Loucy (cell line): ENCODE data around the gene PTGIS.

Experiments
- H2AFZ ChIP-seq: fragments of 200-600 bp; sonication (generic); 2 replicates; pipeline ENCODE4 v1.6.0; 2016; ENCODE audit warnings: antibody characterized with exemption, mild to moderate bottlenecking, low read length, moderate library complexity
- H3F3A ChIP-seq: fragments of 200-600 bp; 2 replicates; pipeline ENCODE4 v1.6.0; 2016; ENCODE audit warnings: antibody characterized with exemption, low read depth, mild to moderate bottlenecking
- H3K27me3 ChIP-seq: fragments of 200-600 bp; sonication (generic); 2 replicates; pipeline ENCODE4 v1.6.1; 2014; ENCODE audit warnings: low read length, mild to moderate bottlenecking; ENCODE audit not compliant: insufficient read depth, poor library complexity, severe bottlenecking
- H3K36me3 ChIP-seq: fragments of 200-600 bp; sonication (generic); 2 replicates; pipeline ENCODE4 v1.6.1; 2016; ENCODE audit warnings: low read length; ENCODE audit not compliant: insufficient read depth
- H3K4me1 ChIP-seq: fragments of 200-600 bp; sonication (generic); 2 replicates; pipeline ENCODE4 v1.5.1; 2014; ENCODE audit warnings: low read length, mild to moderate bottlenecking; ENCODE audit not compliant: insufficient read depth, poor library complexity, severe bottlenecking
- H3K4me2 ChIP-seq: fragments of 200-600 bp; sonication (generic); 2 replicates; pipeline ENCODE4 v1.6.0; 2014; ENCODE audit warnings: antibody characterized with exemption, low read length, low read depth, mild to moderate bottlenecking; ENCODE audit not compliant: poor library complexity, severe bottlenecking
- H3K4me3 ChIP-seq: fragments of 200-600 bp; sonication (generic); 2 replicates; pipeline ENCODE4 v1.5.1; 2014; ENCODE audit warnings: low read length, mild to moderate bottlenecking, mixed read lengths; ENCODE audit not compliant: poor library complexity, severe bottlenecking
- H3K79me2 ChIP-seq: fragments of 200-600 bp; sonication (generic); 2 replicates; pipeline ENCODE4 v1.6.1; 2014; ENCODE audit warnings: low read length; ENCODE audit not compliant: insufficient read depth
- H3K9ac ChIP-seq: fragments of 200-600 bp; sonication (generic); 2 replicates; pipeline ENCODE4 v1.6.0; 2014; ENCODE audit warnings: mild to moderate bottlenecking, low read depth, low read length, moderate library complexity; ENCODE audit not compliant: poor library complexity, severe bottlenecking
- H3K9me2 ChIP-seq: fragments of 200-600 bp; sonication (generic); replicated peaks from 2 replicates; pipeline ENCODE4 v1.6.1; 2016; ENCODE audit warnings: low read depth, low read length, mixed read lengths
- H3K9me3 ChIP-seq: fragments of 200-600 bp; sonication (generic); 2 replicates; pipeline ENCODE4 v1.6.1; 2014; ENCODE audit warnings: mild to moderate bottlenecking, antibody characterized with exemption, low read length, low read depth; ENCODE audit not compliant: insufficient read depth
- H4K20me1 ChIP-seq: fragments of 200-600 bp; sonication (generic); 2 replicates; pipeline ENCODE4 v1.6.0; 2014; ENCODE audit warnings: antibody characterized with exemption, low read length, mild to moderate bottlenecking; ENCODE audit not compliant: insufficient read depth, poor library complexity, severe bottlenecking
- CTCF ChIP-seq: fragments of 200-600 bp; sonication (generic); conservative IDR thresholded peaks from 2 replicates; pipeline ENCODE4 v1.5.1; 2014; ENCODE audit warnings: mild to moderate bottlenecking, antibody characterized with exemption, low read length
- EZH2phosphoT487 ChIP-seq: fragments of 200-600 bp; IDR thresholded peaks from 2 replicates; pipeline ENCODE4 v1.6.1; 2018; ENCODE audit warnings: antibody characterized with exemption, mild to moderate bottlenecking, moderate library complexity, borderline replicate concordance

Gene PTGIS

GRCh38 chr20:49484180-49485140 lies 83.5 kb downstream of the PTGIS start:
- Histone ChIP-seq H3K36me3 (no peaks in the 10 kb centered on the region), H3K4me2 (peak overlapping the region; percentile 48), H3K79me2 (no peaks in the 10 kb centered on the region), H3K9me3 (no peaks in the 10 kb centered on the region), H3K9ac (no peak overlapping the region), H3K9me2 (no peaks in the 10 kb centered on the region), H3K4me3 (peak overlapping the region; percentile 34), H3K27me3 (no peaks in the 10 kb centered on the region), H2AFZ (peak overlapping the region; percentile 52; the same call in 1 of the 2 replicates), H3F3A (no peaks in the 10 kb centered on the region), H4K20me1 (no peaks in the 10 kb centered on the region), H3K4me1 (no peaks in the 10 kb centered on the region)
- peak; percentile 36 for TF ChIP-seq CTCF
- no peak for TF ChIP-seq EZH2phosphoT487

DNA sequence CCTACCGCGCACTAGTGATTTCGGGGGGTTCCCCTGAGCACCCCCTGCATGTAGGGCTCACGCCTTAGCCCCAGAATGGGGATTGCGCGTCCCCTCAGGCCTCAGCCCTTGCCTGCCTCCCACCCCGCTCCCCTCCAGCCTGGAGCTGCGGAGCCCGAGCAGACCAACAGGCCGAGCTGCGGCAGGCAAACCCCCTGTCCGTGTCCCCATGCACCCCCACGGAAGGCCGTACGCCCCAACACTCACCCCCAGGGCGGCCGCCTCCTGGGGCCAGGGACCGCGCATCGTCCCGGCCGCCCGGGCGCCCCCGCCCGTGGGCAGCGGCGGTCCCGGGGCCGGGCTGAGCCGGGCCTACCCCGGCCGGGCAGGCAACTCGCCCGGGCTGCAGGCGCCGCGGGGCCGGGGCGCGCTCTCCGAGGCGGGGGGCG lies 84.2 kb downstream of the PTGIS start:
- H3K9me2 ChIP-seq, result no peaks in the 10 kb centered on the region
- TF ChIP-seq EZH2phosphoT487, result no peak
- no peaks in the 10 kb centered on the region for H3K27me3 ChIP-seq
- H3K4me2 ChIP-seq, result no peak overlapping the region
- no peak overlapping the region for H3K4me3 ChIP-seq
- H3K36me3 ChIP-seq, result no peaks in the 10 kb centered on the region
- no peaks in the 10 kb centered on the region for H3K4me1 ChIP-seq
- no peak overlapping the region for H2AFZ ChIP-seq
- no peaks in the 10 kb centered on the region for H3K79me2 ChIP-seq
- H3F3A ChIP-seq, result no peaks in the 10 kb centered on the region
- no peak overlapping the region for H3K9ac ChIP-seq
- no peaks in the 10 kb centered on the region for H3K9me3 ChIP-seq
- no peaks in the 10 kb centered on the region for H4K20me1 ChIP-seq

DNA sequence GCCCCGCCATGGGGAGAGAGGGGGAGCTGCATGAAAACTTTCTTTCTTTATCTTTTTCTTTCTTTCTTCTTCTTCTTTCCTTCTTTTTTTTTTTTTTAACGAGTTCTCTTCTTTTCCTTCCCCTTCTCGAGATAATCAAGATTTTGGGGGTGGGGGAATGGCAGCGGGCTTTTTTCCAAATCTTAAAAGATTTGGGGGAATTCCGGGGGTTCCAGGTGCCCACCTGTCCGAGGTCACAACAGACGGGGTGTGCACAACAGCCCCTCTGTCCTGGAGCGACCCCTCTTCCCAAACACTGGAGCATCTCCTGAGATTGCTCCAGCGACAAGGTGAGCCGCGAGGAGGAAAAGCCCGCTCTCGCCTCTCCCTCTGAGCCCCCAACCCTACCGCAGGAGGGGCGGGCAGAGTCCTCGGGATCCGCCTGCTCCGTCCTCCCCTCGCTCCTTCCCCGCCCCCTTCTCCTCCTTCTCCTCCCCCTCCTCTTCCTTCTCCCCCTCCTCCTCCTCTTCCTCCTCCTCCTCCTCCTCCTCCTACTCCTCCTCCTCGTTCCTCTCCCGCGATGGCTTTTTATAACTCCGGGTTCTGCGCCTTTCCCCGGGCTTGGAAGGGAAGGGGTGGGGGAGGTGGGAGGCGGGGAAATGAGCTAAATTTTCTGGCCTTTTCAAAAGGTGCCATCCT lies 84.8 kb downstream of the PTGIS start:
- no peaks in the 10 kb centered on the region for H4K20me1 ChIP-seq
- no peaks in the 10 kb centered on the region for H3K36me3 ChIP-seq
- no peak overlapping the region for H3K4me2 ChIP-seq
- no peak for TF ChIP-seq EZH2phosphoT487
- no peak for TF ChIP-seq CTCF
- no peaks in the 10 kb centered on the region for H3K9me2 ChIP-seq
- H3F3A ChIP-seq, result no peaks in the 10 kb centered on the region
- no peak overlapping the region for H3K9ac ChIP-seq
- H3K9me3 ChIP-seq, result no peaks in the 10 kb centered on the region
- no peak overlapping the region for H3K4me3 ChIP-seq
- no peak overlapping the region for H2AFZ ChIP-seq
- no peaks in the 10 kb centered on the region for H3K4me1 ChIP-seq
- no peaks in the 10 kb centered on the region for H3K27me3 ChIP-seq
- no peaks in the 10 kb centered on the region for H3K79me2 ChIP-seq
